Gastroesophageal sphincter (tissue), 3 donors: ENCODE measurements around the gene VPS39.

Source experiments
- POLR2A ChIP-seq, 2 donors: fragments of 450-650 bp; IDR thresholded peaks; one replicate each; pipeline ENCODE4 v1.6.1; 2017; ENCODE audit warnings: antibody characterized with exemption in 2 of 2, mild to moderate bottlenecking in 2 of 2, moderate library complexity in 1 of 2
- TF ChIP-seq, protein P1 (sequence below), 4 experiments: fragments of 200-600 bp in 2 of 4; fragments of 450-650 bp in 2 of 4; sonication (generic) in 1 of 4; IDR thresholded peaks; one replicate each; pipeline ENCODE4 v1.5.1; 2017 to 2019; ENCODE audit warnings: antibody characterized with exemption in 4 of 4, mild to moderate bottlenecking in 2 of 4, moderate library complexity in 2 of 4

DNA sequence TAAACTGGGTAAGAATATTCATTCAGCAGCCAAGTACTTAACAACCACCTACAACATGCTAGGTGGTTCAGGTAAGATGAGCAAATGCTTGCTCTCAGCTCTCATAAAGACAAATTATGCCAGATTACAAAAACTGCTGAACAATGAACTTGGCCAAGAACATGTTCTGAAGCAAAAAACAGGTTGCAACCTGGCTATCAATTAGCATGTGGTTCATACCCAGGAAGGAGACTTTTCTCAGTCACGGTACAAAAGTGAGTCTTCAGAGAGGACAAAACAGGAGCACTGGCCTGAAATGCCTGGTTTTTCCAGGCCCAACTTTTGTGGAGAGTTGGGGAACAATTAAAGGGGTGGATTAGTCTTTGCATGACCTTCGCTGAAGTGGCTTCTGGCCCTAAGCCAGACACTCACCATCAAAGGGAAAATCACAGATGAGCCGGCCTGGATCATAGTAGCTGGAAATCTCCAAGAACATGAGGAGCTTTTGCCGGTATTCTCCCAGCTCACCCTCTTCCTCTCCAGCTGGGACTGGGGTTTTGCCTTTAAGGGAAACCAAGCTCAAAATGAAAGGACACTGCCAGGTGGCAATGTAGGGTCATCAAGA, 44.1 kb downstream of the VPS39 start:
- no peak for TF ChIP-seq POLR2A (IDR thresholded peaks at IDR 0.05)
- TF ChIP-seq, protein P1, sequence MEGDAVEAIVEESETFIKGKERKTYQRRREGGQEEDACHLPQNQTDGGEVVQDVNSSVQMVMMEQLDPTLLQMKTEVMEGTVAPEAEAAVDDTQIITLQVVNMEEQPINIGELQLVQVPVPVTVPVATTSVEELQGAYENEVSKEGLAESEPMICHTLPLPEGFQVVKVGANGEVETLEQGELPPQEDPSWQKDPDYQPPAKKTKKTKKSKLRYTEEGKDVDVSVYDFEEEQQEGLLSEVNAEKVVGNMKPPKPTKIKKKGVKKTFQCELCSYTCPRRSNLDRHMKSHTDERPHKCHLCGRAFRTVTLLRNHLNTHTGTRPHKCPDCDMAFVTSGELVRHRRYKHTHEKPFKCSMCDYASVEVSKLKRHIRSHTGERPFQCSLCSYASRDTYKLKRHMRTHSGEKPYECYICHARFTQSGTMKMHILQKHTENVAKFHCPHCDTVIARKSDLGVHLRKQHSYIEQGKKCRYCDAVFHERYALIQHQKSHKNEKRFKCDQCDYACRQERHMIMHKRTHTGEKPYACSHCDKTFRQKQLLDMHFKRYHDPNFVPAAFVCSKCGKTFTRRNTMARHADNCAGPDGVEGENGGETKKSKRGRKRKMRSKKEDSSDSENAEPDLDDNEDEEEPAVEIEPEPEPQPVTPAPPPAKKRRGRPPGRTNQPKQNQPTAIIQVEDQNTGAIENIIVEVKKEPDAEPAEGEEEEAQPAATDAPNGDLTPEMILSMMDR (IDR thresholded peaks at IDR 0.05): no peak
